HG03103 (cell line): ENCODE measurements around the gene ZBTB8A.
"Not testable (repeated sequence)": the region's sequence is repeated elsewhere in the genome, so short reads cannot be mapped to it uniquely, and the experiment has no call there.

Experiments
- ATAC-seq: cut with Tn5 transposase; IDR thresholded peaks from one replicate; pipeline ENCODE4 v1.9.1; 2021; ENCODE audit warnings: low read depth; ENCODE audit not compliant: unreplicated experiment

Gene ZBTB8A

DNA sequence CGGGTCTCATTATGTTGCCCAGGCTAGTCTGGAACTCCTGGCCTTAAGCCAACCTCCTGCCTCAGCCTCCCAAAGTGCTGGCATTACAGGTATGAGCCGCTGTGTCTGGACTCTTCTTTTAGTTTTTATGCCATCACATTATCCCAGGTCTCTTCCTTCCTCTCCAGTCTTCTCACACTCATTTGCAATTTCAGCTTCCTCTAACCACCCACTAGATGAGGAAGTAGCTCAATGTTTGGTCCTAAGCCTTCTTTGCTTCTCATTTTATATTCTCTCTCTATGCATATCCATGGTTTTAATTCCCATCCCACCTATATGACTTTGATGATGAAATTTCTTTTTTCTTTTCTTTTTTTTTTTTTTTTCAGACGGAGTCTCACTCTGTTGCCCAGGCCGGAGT, 3.1 kb upstream of the ZBTB8A start:
- ATAC-seq: no peak

GRCh38 chr1:32536764-32537163, 2.5 kb upstream of the ZBTB8A start:
- no peak for ATAC-seq

- ATAC-seq: no peak
Measured at GRCh38 chr1:32539584-32540571, 651 bp downstream of the ZBTB8A start.

DNA sequence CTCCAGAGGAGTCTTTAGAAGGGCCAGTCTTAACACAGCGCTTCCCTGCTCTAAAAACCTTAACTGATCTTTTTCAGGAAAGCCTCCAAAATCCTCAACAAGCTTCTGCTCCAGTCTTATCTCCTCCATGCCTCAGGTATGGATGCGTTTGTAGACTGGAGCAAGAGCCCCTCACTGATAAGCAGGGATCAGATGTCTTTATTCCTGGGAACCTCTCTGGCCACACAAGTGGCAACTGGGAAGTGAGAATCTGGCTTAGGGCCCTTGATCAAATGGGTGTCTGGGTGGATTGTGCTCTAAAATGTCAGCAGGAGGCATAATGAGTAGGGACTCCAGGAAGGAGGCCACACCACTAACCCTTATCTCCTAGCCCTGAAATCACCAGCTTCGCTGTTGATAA, 1.4 kb downstream of the ZBTB8A start:
- no peak for ATAC-seq

DNA sequence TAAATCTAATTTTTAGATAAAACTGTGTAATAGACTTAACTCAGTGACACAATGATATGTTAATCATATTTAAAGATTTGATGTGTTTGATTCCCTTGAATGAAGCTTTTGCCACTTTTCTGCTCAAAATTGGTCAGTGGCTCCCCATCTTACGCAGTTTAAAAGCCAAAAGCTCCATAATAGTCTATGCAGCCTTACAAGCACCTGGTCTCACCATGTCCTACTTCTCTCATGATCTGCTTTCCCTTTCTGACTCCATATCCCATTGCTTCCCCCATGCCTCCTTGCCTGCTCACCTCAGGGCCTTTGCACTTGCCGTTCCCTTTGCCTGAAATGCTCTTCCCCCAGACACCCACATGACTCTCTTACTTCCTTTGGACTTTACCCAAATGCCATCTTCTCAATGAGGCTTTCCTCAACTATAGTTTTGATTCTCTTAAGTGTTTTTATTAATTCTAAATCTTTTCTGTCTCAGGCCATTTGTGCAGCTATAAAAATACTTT, 1.9 kb downstream of the ZBTB8A start:
- ATAC-seq: no peak

DNA sequence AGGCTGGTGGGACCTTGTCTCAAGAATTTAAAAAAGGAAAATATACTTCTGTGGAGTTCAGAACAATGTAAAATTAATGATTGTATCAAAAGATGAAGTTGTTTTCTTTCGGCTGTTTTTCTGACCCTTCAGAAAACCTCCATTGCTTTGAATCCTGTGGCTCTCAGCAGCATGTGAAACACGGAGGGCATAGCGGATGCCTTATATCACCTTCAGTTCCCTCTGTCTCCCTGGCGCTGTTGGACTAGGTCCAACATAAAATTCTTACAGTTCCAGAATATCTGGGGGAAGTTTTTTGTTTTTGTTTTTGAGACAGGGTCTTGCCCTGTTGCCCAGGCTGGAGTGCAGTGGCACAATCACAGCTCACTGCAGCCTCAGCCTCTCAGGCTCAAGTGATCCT, 7.4 kb downstream of the ZBTB8A start:
- no peak for ATAC-seq

- ATAC-seq: no peak
Measured at GRCh38 chr1:32549616-32550015, 10.4 kb downstream of the ZBTB8A start.

- no peak for ATAC-seq
Measured at GRCh38 chr1:32554288-32554687, 15.1 kb downstream of the ZBTB8A start.

GRCh38 chr1:32557035-32557434, 17.8 kb downstream of the ZBTB8A start:
- not testable (repeated sequence) for ATAC-seq

- no peak for ATAC-seq
Measured at GRCh38 chr1:32557812-32558211, 18.6 kb downstream of the ZBTB8A start.

- no peak for ATAC-seq
Measured at GRCh38 chr1:32568929-32569328, 29.7 kb downstream of the ZBTB8A start.

DNA sequence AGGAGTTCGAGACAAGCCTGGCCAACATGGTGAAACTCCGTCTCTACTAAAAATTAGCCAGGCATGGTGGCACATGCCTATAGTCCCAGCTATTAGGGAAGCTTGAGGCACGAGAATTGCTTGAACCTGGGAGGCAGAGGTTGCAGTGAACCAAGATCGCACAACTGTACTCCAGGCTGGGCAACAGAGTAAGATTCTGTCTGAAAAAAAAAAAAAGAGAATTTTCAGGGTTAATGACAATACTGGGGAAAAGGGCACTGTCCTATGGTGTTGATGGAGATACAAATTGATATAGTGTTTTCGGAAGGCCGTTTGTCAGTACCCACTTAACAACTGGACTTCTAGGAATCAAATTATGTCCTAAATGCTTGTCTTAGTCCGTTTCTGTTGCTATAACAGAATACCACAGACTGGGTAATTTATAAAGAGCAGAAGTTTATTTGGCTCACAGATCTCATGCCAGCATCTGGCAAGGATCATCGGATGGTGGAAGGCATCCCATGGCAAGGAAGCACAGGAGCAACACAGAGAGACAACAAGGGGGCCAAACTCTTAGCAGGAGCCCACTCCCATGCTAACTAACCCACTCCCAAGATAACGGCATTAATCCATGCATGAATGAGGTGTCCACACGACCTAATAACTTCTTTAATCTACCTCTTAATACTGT, 41.3 kb downstream of the ZBTB8A start:
- ATAC-seq: no peak

GRCh38 chr1:32592943-32593342, 53.7 kb downstream of the ZBTB8A start:
- ATAC-seq: no peak

DNA sequence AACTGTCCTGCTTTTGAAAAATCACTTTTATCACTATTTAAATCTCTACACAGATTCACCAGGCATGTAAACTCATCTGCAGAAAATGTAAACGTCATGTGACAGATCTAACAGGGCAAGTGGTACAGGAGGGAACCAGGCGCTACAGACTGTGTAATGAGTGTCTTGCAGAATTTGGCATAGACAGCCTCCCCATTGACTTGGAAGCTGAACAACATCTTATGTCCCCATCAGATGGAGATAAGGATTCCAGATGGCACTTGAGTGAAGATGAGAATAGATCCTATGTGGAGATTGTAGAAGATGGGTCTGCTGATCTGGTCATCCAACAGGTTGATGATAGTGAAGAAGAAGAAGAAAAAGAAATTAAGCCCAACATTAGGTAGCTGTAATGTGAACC, 60.8 kb downstream of the ZBTB8A start:
- no peak for ATAC-seq

GRCh38 chr1:32605711-32606424, 66.6 kb downstream of the ZBTB8A start:
- no peak for ATAC-seq

DNA sequence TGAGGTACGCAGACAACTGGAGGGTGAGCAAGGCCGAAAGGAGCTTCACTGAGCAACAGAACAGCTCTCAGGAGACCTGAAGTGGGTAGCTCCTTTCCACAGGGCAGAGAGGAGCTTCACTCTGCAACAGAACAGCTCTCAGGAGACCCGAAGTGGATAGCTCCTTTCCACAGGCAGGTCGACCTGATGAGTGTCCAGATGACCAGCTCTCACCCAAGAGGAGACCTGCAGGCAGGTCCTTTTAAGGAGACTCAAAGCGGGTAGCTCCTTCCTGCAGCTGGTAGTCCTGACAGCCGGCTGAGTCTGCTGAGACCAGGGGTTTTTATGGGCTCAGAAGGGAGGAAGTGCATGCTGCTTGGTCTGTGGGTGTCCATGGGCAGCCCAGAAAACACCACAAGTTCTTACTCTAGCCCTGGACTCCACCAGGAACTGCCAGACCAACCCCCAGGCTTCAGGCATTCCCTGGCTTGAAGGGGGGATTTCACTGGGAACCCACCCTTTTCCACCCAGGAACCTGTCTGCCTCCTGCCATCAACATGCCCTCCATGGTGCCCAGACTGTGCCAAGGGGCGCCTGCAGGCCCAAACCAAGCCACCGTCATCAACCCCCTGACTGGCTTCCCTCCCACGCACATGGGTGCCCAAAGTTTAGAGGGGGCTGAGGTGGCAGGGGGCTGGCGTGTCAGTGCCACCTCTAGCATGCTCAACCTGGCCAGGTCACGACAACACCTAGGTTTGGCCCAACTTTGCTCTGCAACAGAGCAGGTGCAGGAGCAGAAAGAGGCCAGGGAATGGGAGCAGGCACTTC, 67.5 kb downstream of the ZBTB8A start:
- ATAC-seq: no peak

- no peak for ATAC-seq
Measured at GRCh38 chr1:32609180-32609579, 70.0 kb downstream of the ZBTB8A start.

DNA sequence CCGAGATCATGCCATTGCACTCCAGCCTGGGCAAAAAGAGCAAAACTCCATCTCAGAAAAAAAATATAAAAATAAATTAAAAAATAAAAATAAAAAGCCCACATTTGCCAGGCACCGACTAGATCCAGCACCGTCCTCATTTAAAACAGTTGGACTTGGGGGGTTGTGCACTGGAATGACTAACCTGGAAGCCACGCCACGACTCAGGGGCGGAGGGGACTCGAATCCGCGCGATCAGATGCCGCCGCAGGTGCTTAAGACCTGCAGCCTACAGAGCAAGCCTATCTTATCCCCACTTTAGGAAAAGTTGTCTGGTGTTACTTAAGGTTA, 72.6 kb downstream of the ZBTB8A start:
- ATAC-seq: no peak

DNA sequence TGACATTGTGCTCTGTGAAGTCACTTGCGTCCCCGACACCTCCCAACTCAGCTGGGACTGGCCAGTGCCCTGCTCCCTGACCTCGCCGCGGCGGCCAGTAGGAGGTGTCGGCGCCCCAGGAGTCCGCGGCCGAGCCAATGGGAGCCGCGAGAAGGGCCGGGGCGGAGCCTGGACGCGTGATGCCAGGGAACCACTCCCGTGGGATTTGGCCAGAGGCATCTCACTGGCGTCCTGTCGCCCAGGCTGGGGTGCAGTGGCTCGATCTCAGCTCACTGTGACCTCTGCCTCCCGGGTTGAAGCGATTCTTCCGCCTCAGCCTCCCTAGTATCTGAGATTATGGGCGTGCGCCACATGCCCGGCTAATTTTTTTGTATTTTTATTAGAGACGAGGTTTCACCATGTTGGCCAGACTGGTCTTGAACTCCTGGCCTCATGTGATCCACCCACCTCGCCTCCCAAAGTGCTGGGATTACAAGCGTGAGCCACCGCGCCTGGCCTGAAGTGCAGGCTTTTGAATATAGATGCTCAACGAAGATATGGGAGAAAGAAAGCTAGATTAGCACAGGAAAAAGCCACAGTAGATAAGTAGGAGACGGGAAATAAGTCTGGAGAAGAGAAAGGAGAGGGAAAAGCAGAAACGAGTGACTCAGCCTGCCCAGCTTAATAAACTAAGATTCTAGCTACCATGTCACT, 73.1 kb downstream of the ZBTB8A start:
- no peak for ATAC-seq

DNA sequence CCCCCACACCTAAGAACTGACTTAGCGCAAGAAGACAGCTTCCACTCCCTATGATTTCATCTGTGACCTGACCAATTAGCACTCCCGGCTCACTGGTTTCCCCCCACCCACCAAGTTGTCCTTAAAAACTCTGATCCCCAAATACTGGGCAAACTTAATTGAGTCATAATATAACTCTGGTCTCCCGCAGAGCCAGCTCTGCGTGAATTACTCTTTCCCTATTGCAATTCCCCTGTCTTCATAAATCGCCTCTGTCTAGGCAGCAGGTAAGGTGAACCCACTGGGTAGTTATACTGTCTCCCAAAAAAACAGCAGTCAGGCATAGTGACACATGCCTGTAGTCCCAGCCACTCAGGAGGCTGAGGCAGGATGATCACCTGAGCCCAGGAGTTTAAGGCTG, 74.2 kb downstream of the ZBTB8A start:
- ATAC-seq: no peak
